PFSK-1 (cell line): ENCODE measurements around the gene ABHD12.

Source experiments
- FOXP2 ChIP-seq: optimal IDR thresholded peaks from 2 replicates; pipeline ENCODE3; 2011; ENCODE audit warnings: borderline replicate concordance, control low read depth, inconsistent platforms; ENCODE audit not compliant: insufficient read depth; ENCODE audit errors: extremely low read length, extremely low read depth
- POLR2AphosphoS5 ChIP-seq: IDR thresholded peaks from 2 replicates; pipeline ENCODE4 v1.6.1; 2012; ENCODE audit warnings: low read depth, mild to moderate bottlenecking, control low read depth, low read length, moderate library complexity
- SIN3A ChIP-seq: IDR thresholded peaks from 2 replicates; pipeline ENCODE4 v1.6.1; 2012; ENCODE audit warnings: mild to moderate bottlenecking, low read length, moderate library complexity, borderline replicate concordance; ENCODE audit not compliant: insufficient read depth
- TAF1 ChIP-seq: IDR thresholded peaks from 2 replicates; pipeline ENCODE4 v1.6.1; 2012; ENCODE audit warnings: low read length, control low read depth, borderline replicate concordance; ENCODE audit not compliant: insufficient read depth
- TF ChIP-seq, protein P1 (sequence below), 2 experiments: IDR thresholded peaks; 2 replicates each; pipeline versions ENCODE4 v1.6.1 to v1.8.0; 2011 to 2012; ENCODE audit warnings: low read depth in 2 of 2, low read length in 2 of 2, control low read depth in 1 of 2, inconsistent platforms in 1 of 2, mild to moderate bottlenecking in 1 of 2, moderate library complexity in 1 of 2; ENCODE audit not compliant: insufficient read depth in 1 of 2

Gene ABHD12

DNA sequence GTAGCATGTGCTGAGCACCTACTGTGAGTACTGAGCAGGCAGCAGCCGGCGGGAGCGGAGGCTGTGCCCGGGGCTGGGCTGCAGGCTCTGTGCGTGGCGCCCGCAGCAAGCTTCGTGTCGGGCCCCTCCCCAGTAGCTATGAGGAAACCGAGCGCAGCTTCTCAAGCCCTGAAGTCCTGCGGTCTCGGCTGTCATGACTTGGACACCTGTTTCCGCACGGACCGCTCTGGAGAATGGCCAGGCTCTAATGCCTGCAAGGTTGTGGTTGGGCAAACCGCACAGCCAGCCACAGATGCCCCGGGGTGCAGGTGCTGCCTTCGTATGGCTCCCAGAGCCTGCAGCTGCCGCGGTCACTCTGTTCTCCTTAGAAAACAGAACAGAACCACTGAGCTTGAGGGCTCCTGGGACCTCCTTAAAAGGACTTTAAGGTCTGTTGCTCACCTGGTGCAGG, 109.1 kb downstream of the ABHD12 start:
- no peak for TF ChIP-seq TAF1
- no peak for TF ChIP-seq FOXP2
- TF ChIP-seq, protein P1, sequence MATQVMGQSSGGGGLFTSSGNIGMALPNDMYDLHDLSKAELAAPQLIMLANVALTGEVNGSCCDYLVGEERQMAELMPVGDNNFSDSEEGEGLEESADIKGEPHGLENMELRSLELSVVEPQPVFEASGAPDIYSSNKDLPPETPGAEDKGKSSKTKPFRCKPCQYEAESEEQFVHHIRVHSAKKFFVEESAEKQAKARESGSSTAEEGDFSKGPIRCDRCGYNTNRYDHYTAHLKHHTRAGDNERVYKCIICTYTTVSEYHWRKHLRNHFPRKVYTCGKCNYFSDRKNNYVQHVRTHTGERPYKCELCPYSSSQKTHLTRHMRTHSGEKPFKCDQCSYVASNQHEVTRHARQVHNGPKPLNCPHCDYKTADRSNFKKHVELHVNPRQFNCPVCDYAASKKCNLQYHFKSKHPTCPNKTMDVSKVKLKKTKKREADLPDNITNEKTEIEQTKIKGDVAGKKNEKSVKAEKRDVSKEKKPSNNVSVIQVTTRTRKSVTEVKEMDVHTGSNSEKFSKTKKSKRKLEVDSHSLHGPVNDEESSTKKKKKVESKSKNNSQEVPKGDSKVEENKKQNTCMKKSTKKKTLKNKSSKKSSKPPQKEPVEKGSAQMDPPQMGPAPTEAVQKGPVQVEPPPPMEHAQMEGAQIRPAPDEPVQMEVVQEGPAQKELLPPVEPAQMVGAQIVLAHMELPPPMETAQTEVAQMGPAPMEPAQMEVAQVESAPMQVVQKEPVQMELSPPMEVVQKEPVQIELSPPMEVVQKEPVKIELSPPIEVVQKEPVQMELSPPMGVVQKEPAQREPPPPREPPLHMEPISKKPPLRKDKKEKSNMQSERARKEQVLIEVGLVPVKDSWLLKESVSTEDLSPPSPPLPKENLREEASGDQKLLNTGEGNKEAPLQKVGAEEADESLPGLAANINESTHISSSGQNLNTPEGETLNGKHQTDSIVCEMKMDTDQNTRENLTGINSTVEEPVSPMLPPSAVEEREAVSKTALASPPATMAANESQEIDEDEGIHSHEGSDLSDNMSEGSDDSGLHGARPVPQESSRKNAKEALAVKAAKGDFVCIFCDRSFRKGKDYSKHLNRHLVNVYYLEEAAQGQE (IDR thresholded peaks at IDR 0.05; ENCODE audit: insufficient read depth in 1 of 2, low read depth in 2 of 2, low read length in 2 of 2) = no peak
- no peak for TF ChIP-seq POLR2AphosphoS5
- no peak for TF ChIP-seq SIN3A

DNA sequence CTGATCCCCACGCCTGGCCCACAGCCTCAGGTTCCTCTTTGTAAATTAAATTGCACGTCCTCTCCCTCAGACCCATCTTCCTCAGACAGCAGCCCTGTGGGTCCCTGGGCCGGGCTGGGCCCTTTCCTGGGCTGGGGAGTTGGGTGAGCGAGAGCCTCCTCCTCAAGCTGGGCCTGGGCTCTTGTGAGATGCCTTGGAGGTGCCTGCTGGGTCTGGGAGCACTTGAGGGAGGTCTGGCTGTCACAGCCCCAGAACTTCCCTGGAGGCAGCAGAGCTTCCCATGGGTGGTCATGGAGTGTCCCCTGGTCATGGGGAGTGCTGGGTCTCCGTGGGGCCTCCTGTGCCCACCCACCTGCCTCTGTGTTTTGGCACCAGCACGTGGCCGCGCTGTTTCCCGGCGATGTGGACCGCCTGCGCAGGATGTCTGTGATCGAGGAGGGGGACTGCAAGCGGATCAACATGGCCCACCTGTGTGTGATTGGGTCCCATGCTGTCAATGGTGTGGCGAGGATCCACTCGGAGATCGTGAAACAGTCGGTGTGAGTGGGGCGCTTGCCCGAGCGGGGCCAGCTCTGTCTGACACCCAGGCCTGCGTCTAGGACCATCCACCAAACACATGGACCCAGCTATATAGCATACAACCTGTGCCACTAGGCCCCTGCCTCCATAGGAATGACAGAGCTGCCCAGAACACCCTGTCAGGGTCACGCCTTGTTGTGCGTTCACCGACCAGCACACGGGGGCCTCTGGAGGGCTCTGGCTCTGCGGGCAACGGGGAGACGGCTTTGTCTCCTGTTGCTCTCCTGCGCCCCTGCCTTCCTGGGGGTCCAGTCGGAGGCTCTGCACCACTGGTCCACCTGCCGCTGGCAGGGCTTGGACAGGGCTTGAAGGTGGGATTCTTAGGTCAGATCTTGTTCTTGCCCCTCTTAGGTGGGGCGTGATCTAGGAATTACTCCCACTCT, 109.8 kb downstream of the ABHD12 start:
- no peak for TF ChIP-seq POLR2AphosphoS5
- no peak for TF ChIP-seq FOXP2
- no peak for TF ChIP-seq SIN3A
- TF ChIP-seq, protein P1 (IDR thresholded peaks at IDR 0.05; ENCODE audit: insufficient read depth in 1 of 2, low read depth in 2 of 2, low read length in 2 of 2) = no peak
- TF ChIP-seq TAF1 = no peak

DNA sequence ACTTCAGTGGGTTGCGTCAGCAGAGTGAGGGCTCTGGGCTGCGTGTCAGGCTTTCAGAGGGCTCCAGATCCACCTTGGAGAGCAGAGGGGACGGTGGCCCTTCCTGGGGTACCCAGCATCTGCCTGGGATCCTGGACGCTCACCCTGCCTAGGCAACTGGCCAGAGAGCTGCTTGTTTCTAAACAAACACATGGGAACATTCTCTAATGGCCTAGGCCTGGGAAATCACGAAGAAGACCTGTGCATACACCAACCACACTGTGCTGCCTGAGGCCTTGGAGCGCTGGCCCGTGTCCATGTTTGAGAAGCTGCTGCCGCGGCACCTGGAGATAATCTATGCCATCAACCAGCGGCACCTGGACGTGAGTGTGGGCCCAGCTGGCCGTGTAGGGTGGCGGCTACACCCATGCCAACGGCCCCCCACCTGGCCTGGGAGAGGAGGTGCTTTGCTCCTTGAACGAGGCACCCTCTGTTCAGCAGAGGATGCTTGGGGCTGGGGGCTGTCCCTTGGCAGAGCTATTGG, 110.5 kb downstream of the ABHD12 start:
- TF ChIP-seq, protein P1 (IDR thresholded peaks at IDR 0.05; ENCODE audit: insufficient read depth in 1 of 2, low read depth in 2 of 2, low read length in 2 of 2) = no peak
- TF ChIP-seq TAF1 (no peak), FOXP2 (no peak), SIN3A (no peak), POLR2AphosphoS5 (no peak)

DNA sequence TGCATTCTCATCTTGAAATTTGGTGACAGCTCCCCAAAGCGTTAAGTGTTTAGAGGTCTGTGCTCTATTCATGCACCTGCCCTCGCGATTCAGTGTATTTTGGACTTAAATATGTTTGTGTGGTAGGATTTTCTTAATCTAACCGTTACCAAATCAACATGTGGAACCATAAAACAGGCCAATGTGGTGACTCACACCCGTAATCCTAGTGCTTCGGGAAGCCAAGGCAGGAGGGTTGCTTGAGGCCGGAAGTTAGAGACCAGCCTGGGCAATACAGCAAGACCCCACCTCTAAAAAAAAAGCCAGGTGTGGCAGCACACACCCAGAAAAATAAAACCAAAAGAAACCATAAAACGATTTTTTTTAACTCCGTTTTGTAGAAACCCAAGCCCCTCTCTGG, 111.2 kb downstream of the ABHD12 start:
- TF ChIP-seq TAF1 (no peak), POLR2AphosphoS5 (no peak), FOXP2 (no peak), SIN3A (no peak)
- TF ChIP-seq, protein P1 (IDR thresholded peaks at IDR 0.05; ENCODE audit: insufficient read depth in 1 of 2, low read depth in 2 of 2, low read length in 2 of 2) = no peak
